ENCODE results near the gene CLNK. TPM values are rescaled to one million over a fixed set of nuclear protein-coding genes. Genes with fewer than 3 reads are reported as not detected.

Gene CLNK
- total RNA-seq, 1 experiment from 2014 or later, result not detected

GRCh38 chr4:10722957-10723356, 38.4 kb upstream of the CLNK start:
- H3K36me3 ChIP-seq (ENCODE audit: control insufficient read depth in 1 of 2, insufficient read depth in 2 of 2, low read length in 2 of 2), result no peaks in the 10 kb centered on the region
- H3K9me2 ChIP-seq (ENCODE audit: insufficient read depth), result no peaks in the 10 kb centered on the region
- ChIA-PET POLR2A (no interaction called here), CTCF (no interaction called here), RAD21 (ENCODE audit: low non-redundant PET in 1 of 2, low total read pairs in 2 of 2, uncharacterized antibody in 2 of 2, unreplicated experiment in 2 of 2) (no interaction called here)
- no peaks in the 10 kb centered on the region for H3K9me3 ChIP-seq (ENCODE audit: control insufficient read depth in 1 of 2, insufficient read depth in 1 of 2, low read depth in 1 of 2, low read length in 2 of 2)
- H3K9ac ChIP-seq (ENCODE audit: low read length), result no peak overlapping the region
- DNase-seq (ENCODE audit: low read depth, low spot score), result no peak
- H3K79me2 ChIP-seq (ENCODE audit: insufficient read depth, low read length), result no peaks in the 10 kb centered on the region
- peaks cover 0 to 3% of the 10 kb centered on the region in 2 experiments; a peak in 1 of 4 replicates for H3K4me1 ChIP-seq (ENCODE audit: control insufficient read depth in 1 of 2, insufficient read depth in 2 of 2, low read length in 2 of 2)
- H3K4me3 ChIP-seq (replicated peaks in 1 of 2; ENCODE audit: low read depth in 1 of 2, low read length in 2 of 2), result no peak overlapping the region
- no peaks in the 10 kb centered on the region for H3K27me3 ChIP-seq (ENCODE audit: insufficient read depth, low read length)
- no peak for ATAC-seq
- no peak for TF ChIP-seq CTCF (IDR thresholded peaks at IDR 0.05 in 2 of 3, conservative IDR thresholded peaks at IDR 0.05 in 1 of 3; ENCODE audit: borderline replicate concordance in 1 of 3, insufficient read depth in 1 of 3, low read depth in 2 of 3, low read length in 2 of 3)
- no peak for TF ChIP-seq POLR2AphosphoS5 (IDR thresholded peaks at IDR 0.05; ENCODE audit: low read depth, low read length)
- TF ChIP-seq CEBPB (IDR thresholded peaks at IDR 0.05; ENCODE audit: low read depth), result no peak
- no peak for TF ChIP-seq SP1 (IDR thresholded peaks at IDR 0.05; ENCODE audit: low read depth)
- TF ChIP-seq EGR1 (IDR thresholded peaks at IDR 0.05; ENCODE audit: low read depth), result no peak
- no peak for TF ChIP-seq REST (IDR thresholded peaks at IDR 0.05; ENCODE audit: low read depth)
- intact Hi-C loops (cut with micrococcal nuclease), result no loop called here
- no peak overlapping the region for H2AFZ ChIP-seq (ENCODE audit: low read depth, low read length, poor library complexity, severe bottlenecking)
- H4K20me1 ChIP-seq (ENCODE audit: insufficient read depth), result no peaks in the 10 kb centered on the region
- no TSS peak for BruUV-seq (replicated peaks)
- H3K27ac ChIP-seq (ENCODE audit: low read depth, low read length), result no peak overlapping the region
- H3K4me2 ChIP-seq (ENCODE audit: low read length), result no peak overlapping the region

Data from HCT116 (cell line).